Skin of body (tissue), 2 donors: ENCODE data around the gene MRAP2. TPM values are rescaled to one million over a fixed set of nuclear protein-coding genes. Genes with fewer than 3 reads are reported as not detected.

Experiments used
- DNase-seq: peaks from one replicate; lab custom pipeline; 2025; lab: John Stamatoyannopoulos, UW
- total RNA-seq: library from RNA; depleted of rRNA; stranded (reverse); fragments of >200 nt; gene quantifications from one replicate; pipeline ENCODE4 v1.2.3, GENCODE V29; 2014

The MRAP2 gene, protein sequence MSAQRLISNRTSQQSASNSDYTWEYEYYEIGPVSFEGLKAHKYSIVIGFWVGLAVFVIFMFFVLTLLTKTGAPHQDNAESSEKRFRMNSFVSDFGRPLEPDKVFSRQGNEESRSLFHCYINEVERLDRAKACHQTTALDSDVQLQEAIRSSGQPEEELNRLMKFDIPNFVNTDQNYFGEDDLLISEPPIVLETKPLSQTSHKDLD
- 5.6 TPM for total RNA-seq

DNA sequence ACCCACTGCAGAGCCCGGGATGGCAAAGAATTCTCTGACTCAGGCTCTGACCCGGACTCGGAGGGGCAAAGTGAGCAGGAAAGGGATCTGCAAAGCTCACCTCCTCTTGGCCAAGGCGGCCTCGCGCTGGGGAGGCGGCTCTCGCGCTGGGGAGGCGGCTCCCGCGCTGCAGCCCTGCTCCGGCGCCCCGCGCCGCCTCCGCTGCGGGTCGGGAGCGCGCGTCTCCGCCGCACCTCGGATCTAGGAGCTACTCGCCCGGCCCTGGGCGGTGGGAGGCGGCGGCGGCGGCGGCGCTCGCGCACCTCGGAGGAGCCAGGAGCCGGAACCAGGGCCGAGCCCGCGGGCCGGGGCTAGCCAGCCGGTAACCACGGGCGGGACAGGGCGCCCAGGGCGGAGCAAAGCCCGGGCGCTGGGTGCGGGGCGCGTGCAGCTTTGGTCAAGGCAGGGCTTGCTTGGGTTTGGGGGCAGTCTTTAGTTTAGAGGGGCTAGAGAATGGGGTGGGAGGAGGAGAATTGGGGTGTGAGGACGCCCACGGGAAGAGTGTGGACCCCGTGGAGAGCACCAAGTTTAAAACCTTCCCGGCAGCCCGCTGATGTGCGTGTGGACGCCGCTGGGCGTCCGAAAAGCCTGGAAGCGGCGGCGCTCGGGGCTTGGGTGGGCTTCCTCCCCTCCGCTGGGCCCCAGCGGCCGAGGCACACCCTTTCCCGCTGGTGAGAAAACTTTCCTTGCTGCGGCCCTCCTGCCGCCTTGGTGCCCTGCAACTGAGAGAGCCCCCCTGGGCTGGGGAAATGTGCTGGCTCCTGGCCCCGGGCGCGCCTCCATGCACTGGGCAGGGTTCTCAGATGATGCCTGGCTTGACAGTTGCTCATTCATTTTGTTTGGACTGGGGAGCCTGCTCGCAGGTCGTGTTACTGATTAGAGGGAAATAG, at the start of gene MRAP2:
Gene MRAP2, plus strand, starts transcription at position 250 of the 929 bp plus-strand sequence. CDS start 21,547 bp downstream, outside the sequence.
- DNase-seq: no peak

DNA sequence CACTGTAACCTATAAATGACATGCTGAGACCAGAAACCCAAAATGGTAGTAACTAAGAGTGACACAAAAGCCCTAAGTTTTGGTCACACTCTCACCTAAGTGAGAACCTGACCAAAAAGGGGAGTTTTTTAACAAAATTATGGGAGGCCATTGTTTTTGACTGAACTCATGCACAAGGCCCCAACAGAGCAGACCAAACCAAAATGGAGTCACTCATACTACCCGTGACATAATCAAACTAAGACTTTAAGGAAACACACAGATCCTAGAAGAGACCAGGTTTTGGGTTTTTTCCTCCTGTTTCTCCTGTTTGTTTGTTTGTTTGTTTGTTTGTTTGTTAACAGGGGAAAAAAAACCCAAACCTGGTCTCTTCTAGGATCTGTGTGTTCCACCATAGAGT, 49.2 kb upstream of the MRAP2 start:
- DNase-seq: no peak

DNA sequence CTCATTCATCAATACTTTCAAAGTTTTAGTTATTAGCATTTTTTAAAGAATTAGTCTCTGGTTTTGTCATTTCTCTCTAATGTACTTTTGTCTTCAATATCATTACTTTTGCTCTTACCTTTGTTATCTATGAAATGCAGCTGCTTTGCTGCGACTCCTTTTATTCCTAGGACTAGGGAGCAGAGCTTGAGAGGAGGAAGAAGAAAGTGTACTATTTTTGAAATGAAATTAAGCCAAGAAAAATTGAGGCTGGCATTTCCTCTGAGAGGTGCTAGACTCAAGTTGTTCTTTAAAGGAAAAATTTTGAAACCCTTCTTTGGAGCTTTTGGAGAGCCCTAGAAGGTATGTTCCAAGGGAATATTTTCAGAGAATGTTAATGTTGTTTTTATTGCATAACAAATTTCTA, 48.3 kb upstream of the MRAP2 start:
- DNase-seq: no peak

DNA sequence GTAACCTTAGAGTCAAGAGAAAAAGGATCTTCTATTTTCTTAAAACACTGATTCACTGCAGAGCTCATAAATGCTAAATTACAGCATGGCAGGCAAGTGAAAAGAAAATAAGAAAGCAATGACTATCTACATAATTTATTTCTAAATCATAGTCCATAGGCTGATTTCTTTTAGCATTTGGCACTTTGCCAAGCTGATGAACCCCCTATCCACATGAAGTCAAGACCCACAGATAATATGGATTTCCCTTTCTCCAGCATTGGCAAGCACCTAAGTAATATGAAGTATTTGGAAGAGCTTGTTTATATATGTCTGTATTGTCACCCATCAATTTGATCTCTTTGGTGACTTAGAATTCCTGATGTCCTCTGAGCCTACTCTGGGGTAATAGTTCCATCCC, 47.9 kb upstream of the MRAP2 start:
- DNase-seq: no peak

DNA sequence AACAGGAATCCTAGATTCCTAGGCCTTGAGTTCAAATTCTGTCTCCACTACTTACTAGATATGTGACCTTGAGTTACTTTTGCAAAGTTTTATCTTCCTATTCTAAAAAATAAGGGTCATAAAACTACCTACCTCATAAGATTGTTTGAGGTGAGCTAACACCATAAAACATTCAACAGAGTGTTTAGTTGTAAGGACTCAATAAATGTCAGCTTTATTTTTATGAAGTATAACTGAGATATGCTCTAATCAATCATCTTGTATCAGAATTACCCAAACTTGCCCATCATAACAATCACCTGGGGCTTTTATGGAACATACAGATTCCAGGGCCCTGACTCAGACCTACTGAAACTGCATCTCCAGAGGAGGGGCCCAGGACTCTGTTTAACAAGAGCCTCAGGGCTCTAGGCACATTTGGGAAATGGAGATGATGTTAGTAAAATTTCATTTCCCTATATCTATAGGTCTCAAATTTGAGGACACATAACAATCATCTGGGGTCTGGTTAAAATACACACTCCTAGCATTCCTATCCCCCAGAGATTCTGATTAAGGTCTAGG, 35.5 kb upstream of the MRAP2 start:
- no peak for DNase-seq

DNA sequence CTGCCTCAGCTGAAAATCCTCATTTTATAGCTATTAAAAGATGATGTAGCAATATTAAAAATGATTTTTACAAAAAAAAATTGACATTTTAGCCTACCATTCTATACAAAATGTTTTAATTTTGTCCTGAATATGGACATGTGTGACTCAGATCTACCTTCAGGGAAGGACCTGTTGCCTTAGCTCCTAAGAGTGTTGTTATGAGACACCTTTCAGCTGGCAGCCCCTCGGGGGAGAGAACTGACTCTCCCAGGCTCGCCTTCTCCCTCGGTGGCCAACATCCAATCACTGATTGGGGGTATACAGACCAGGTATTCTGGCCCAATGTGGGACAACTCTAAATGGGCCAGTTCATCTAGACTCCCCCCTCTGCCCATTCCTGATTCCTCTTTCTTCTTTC, 32.5 kb upstream of the MRAP2 start:
- no peak for DNase-seq

DNA sequence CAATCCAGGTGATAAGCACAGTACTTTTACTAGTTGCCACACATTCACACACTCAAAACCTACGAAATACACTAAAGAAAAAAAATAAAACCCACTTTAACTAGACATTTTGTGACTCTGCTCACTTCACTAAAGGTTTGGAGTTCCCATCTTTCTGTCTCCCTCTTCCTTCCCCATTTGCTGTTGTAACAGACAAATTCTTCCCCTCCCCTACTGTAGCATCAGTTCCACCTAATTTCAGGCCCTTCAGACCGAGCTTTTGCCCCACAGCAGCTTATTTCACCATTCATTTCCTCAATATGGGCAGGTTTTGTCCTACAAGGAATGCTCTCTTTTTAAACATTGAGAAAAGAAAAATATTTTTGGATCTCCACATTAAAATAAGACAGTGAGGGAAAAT, 31.3 kb upstream of the MRAP2 start:
- no peak for DNase-seq

DNA sequence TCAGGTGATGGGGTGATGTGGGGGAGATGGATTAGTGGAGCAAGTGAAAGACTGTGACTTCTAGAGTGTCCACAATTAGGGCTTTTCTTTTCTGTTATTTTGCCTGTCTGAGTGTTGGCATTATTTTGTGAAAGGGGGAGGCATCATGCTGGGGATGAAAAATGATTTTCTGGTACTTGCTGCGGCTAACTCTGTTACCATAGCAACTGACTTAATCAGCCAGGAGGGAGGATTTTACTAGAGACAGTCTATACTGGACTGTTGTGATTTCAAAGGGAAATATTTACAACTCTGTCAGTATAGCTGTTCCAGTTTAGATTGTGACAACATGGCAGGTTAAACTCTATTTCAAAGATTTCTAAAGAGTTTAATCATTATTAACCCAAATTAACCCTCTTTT, 30.4 kb upstream of the MRAP2 start:
- DNase-seq: no peak

DNA sequence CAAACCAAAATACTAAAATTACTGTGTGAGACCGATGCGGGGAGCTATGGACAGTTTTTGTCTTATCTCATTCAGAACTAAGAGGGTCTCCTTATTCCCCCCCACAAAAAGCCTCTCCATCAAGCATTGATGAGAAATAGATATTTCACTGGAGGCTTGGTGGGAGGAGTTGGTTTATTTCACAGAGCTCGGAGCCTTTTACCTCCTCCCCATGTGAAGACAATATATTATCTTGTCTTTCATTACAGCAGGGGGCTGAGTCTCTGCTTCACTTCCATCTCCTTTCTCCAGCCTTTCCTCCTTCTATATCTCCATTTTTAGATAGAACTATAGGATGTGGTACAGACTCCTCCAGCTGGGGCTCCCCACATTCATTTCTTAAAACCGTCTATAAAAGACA, 29.9 kb upstream of the MRAP2 start:
- no peak for DNase-seq

DNA sequence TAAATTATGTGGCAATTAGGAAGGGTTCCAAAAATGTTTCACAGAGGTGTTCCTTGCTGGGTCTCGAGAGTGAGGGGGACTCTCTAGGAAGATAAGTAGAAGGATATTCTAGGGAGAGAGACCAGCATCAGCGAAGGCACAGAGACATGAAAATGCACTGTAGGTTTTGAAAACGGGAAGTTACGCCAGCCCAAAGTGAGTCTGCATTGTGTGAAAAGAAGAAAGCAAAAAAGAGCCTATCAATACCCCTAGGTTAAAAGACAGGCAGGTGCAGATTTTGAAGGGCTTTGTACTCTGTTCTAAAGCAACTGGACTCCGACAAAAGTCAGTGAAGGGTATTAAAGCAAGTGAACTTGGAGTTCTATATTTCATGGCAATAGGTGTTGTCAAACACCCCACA, 25.7 kb upstream of the MRAP2 start:
- DNase-seq: no peak

DNA sequence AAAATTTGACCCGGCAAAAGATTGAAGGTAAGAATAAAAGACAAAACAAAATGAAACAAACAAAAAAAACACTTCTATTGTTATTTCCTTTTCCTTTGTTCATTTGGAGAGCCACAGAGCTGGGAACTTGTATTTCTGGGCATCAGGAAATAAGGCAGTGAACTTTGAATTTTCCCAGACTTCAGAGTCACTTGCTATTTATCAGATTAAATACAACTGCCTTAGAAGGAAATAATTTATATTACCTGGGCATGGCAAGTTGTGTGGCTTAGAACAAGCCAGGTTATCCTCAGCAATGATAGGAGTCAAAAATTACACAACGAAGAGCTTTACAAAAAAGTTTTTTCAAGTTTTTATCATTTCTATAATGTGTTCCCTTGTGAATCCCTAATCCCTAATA, 20.2 kb upstream of the MRAP2 start:
- no peak for DNase-seq

DNA sequence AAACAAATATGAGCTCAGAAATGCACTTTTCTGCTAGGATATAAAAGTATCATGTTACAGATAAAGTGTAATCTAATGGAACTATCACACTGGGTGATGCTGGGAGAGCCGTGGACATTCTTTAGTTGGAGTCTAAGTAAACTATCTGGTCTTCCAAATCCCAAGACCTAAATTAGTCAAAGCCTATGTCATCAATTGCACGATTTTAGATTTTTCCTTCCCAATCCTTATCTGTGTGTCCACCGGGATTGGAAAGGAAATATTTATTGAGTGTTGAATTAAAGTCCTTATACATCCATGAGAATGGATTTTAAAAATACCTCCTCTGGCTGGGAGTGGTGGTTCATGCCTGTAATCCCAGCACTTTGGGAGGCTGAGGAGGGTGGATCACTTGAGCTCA, 19.6 kb upstream of the MRAP2 start:
- DNase-seq: no peak

DNA sequence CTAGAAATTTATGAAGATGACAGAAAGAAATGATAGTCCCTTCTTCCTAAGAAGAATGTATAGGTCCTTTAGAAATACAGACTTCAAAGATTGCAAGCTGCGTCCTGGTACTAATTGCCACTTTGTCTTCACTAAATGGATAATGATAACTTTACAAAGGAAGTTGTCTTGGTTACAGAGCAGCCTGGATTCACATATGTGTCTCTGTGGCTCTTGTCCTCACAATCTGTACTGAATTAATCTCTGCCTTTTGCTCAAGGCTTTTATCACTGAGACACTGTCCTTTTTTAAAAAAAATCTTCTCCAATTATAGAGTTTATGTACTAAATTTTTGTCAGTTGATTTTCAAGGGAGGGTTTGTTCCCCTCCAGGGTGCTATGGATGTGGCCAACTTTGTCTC, 17.5 kb upstream of the MRAP2 start:
- DNase-seq: no peak

DNA sequence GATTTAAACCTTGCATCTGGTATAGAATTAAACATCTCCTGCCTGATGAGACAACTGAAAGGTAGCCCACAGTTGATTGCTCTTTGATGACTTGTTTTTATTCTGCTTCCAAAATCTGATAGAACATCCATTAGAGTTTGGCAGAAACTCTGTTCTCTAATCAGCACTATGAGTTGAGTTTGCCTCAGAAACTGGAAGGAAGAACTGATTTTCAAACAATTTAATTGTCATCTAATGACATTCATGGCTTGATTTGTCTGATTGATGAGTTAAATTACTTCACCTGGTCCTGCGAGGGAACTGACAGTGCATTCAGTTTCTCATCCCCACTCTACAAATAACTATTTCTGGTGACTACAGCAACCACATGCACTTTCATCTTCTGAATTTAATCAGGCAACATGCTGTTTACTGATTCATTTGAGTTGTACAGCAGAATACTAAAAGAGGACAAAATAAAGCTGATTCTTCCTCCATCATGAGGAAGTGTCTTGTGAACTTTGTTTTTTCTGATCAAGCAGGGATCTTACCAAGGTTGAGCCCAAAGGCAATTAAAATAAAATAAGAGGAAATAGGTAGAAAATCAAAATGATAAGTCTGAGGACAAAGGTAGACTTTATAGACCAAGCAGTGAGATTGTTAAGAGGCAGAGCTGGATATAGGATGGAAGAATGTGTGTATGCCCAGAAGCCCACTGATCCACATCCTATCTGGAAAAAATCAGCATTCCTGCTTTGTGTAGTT, 15.7 kb upstream of the MRAP2 start:
- DNase-seq: no peak

DNA sequence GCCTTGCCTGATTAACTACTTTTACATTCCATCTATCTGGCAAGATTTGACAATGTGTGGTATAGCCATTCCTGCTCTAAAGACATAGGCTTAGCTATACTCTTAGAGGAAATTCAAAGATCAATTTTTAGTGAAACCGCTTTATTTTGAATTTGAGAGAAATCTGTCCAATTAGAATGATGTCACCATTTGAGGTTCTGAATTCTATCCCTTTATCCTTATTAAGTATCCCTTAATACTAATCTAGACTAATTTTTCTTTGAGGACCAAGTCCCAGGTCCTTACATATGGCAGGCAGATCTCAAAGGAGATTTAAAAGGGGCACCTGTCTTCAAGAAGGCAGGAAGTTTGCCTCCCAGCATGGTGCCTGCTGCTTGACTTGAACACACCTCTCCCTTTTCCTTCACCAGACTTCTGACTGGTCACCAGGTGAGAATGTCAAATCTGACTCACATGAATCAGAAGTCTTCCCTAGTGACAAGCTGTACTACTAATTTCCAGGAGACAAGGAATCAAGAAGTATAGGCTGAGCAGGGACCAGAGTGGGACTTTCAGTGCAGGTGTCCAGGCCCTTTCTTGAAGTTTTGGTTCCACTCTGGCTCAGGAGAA, 15.0 kb upstream of the MRAP2 start:
- no peak for DNase-seq

DNA sequence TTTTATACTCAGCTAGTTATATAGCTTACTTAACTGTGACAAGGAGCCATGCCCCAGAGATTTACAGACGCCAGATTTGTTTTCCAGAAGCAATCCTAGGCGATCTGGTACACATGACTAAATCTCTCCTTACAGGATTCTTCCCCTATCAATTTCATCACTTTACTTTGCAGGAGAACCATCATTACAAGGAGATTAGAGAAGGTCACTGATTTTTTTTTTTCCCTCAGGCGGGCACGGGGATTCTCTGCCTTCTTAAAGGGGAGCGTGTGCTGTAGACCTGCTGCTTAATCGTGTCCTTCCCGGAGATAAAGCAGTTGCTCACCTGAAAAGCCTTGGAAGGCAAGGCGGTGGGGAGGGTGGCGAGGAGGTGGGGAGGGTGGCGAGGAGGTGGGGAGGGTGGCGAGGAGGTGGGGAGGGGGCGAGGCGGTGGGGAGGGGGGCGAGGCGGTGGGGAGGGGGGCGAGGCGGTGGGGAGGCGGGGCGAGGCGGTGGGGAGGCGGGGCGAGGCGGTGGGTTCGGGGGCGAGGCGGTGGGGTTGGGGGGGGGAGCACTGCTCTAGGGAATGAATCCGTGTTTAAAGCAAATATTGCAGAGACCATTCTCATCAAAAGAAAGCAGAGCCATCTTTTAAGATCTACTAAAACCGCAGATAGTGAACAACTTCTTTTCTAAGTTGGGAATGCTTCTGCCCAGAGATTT, 14.3 kb upstream of the MRAP2 start:
- DNase-seq: no peak

DNA sequence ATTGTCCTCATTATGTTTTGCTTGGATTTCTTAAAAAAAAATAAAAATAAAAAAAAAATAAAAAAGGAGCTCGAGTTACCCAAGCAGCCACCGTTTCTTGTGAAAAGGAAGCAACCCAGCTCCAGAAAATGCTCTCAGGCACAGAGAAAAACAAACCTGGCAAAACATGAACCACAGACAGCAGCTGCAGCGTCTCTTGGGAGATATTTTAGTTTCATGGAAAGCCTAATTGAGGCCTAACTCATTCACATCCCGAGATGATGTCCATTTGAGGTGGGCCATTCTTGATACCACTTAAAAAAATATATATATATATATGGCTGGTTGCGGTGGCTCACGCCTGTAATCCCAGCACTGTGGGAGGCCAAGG, 13.7 kb upstream of the MRAP2 start:
- no peak for DNase-seq

DNA sequence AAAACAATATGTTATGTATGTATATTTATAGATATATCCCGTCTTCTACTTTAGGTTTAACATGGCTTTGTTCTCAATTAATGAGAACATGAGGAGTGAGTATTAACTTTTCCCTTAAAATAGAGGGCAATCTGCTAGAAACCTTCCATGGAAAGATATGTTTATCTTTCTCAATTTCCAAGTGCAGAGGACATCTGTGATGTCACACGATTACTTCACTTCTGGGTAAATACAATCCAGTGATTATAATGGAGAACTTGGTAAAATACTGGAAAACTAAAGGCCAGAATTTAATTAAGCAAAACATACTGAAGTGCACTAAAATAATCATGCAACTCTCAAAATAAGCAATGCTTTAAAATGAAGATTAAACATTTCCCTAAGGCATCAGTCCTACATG, 11.9 kb upstream of the MRAP2 start:
- no peak for DNase-seq

DNA sequence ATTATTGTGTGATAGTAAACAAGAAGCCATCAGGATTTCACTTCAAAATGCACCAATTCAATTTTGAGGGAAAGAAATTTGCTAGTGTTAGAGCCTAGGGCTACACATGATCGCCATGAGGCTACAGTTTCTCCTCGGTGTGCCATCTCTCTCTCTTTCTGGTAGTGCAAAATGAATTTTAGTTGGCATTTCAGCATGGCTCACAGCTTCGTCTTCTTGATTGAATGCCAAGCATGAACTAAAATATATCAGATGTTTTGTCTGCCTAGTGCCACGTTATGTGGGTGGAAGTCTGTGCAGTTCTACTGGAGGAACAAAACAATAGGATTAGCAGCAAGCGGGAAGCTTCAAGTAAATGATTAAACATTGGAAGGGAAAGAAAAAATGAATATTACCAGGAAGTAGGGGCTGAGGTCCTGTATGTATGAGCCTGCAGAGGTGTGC, 6.8 kb upstream of the MRAP2 start:
- no peak for DNase-seq

DNA sequence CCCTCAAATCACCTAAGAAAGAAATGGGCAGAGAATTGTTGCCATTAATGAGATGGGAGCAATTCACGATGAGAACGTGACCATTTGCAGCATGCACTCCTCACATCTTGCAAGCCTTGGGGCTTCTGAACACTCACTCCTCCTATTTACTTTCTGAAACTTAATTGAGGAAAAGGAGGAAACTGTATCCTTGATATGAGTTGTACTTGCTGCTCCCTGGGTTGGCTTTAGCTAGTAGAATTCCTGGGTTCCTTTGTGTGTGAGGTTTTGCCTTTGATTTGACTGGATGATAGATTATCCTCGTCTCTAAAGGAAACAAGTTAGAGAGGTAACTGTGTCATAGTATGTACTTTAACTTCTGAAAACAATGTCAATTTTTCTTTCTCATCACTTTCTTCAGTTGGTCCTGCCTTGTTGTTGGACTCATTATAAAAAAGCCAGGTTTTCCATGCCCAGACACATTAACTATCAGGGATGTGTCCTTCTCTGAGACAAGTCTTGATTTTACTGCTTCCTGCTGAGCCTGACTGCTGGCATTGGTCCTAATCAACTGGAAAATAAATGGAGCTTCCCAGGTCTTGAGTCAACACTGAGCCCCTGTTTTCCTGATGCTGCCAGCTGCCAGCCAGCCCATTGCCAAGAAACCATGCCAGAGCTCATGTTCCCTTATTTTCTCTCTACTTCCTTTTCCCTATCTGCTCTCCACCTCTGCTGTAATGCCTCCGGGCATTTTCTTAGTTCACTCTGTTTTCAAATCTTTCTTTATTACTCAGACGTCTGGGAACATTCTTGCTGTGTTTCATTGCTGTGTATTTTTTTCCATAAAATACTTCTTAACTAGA, 6.0 kb upstream of the MRAP2 start:
- no peak for DNase-seq
